OCI-LY3 (cell line): ENCODE data around the gene KCTD21.

Source experiments
- H2AFZ ChIP-seq: fragments of 200-600, 300-600 bp; shearing (Covaris generic); 2 replicates; pipeline ENCODE4 v1.6.0; 2014; ENCODE audit warnings: antibody characterized with exemption, low read depth, low read length
- H3K27ac ChIP-seq: fragments of 200-600, 300-600 bp; sonication (generic); 2 replicates; pipeline ENCODE4 v1.5.1; 2014; ENCODE audit warnings: mild to moderate bottlenecking, low read length, moderate library complexity, mixed read lengths
- H3K27me3 ChIP-seq: fragments of 200-600, 300-600 bp; sonication (generic); 2 replicates; pipeline ENCODE4 v1.6.1; 2014; ENCODE audit warnings: low read depth, low read length, mixed read lengths
- H3K36me3 ChIP-seq: fragments of 200-600, 300-600 bp; sonication (generic); replicated peaks from 2 replicates; pipeline ENCODE3; 2014; ENCODE audit warnings: low read depth, low read length, mixed read lengths
- H3K4me1 ChIP-seq: fragments of 300-600, 200-600 bp; sonication (generic); 2 replicates; pipeline ENCODE4 v1.6.1; 2014; ENCODE audit warnings: low read length, mixed read lengths
- H3K4me2 ChIP-seq: fragments of 200-600, 300-600 bp; sonication (generic); 2 replicates; pipeline ENCODE4 v1.6.1; 2014; ENCODE audit warnings: low read length, mixed read lengths
- H3K4me3 ChIP-seq: fragments of 300-600, 200-600 bp; sonication (generic); 2 replicates; pipeline ENCODE4 v1.5.1; 2014; ENCODE audit warnings: antibody characterized with exemption, mild to moderate bottlenecking, low read length, moderate library complexity
- H3K79me2 ChIP-seq: fragments of 300-600, 200-600 bp; shearing (Covaris generic); 2 replicates; pipeline ENCODE4 v1.6.1; 2014; ENCODE audit warnings: mild to moderate bottlenecking, low read length, mixed read lengths
- H3K9ac ChIP-seq: fragments of 300-600, 200-600 bp; shearing (Covaris generic); 2 replicates; pipeline ENCODE4 v1.6.0; 2014; ENCODE audit warnings: mild to moderate bottlenecking, low read length, moderate library complexity
- H3K9me3 ChIP-seq: fragments of 200-600, 300-600 bp; shearing (Covaris generic); 2 replicates; pipeline ENCODE4 v1.6.1; 2014; ENCODE audit warnings: low read length, mixed read lengths; ENCODE audit not compliant: insufficient read depth
- H4K20me1 ChIP-seq: fragments of 200-600, 300-600 bp; sonication (generic); 2 replicates; pipeline ENCODE4 v1.6.1; 2016; ENCODE audit warnings: low read length, mixed read lengths; ENCODE audit not compliant: insufficient read depth
- CTCF ChIP-seq: fragments of 200-600, 300-600 bp; sonication (generic); IDR thresholded peaks from 2 replicates; pipeline ENCODE4 v1.5.1; 2014; ENCODE audit warnings: antibody characterized with exemption, low read length, low read depth
- EZH2phosphoT487 ChIP-seq: fragments of 200-600 bp; shearing (Covaris generic); IDR thresholded peaks from 2 replicates; pipeline ENCODE4 v1.6.1; 2018; ENCODE audit warnings: antibody characterized with exemption, mixed run types, low read depth

The KCTD21 gene

GRCh38 chr11:78216571-78217287 is 28.3 kb upstream of the KCTD21 start:
- no peak for TF ChIP-seq CTCF
- no peak for TF ChIP-seq EZH2phosphoT487
- no peaks in the 10 kb centered on the region for H3K4me1 ChIP-seq
- no peaks in the 10 kb centered on the region for H4K20me1 ChIP-seq
- H3K9ac ChIP-seq = no peak overlapping the region
- no peak overlapping the region for H3K4me3 ChIP-seq
- H2AFZ ChIP-seq = no peak overlapping the region
- no peak overlapping the region for H3K4me2 ChIP-seq
- no peaks in the 10 kb centered on the region for H3K9me3 ChIP-seq
- no peak overlapping the region for H3K27ac ChIP-seq
- no peaks in the 10 kb centered on the region for H3K79me2 ChIP-seq
- no peaks in the 10 kb centered on the region for H3K27me3 ChIP-seq
- H3K36me3 ChIP-seq = peaks cover 4% of the 10 kb centered on the region

- no peaks in the 10 kb centered on the region for H3K79me2 ChIP-seq
- H3K9ac ChIP-seq = no peak overlapping the region
- H3K4me3 ChIP-seq = no peak overlapping the region
- H3K9me3 ChIP-seq = no peaks in the 10 kb centered on the region
- H3K4me2 ChIP-seq = no peak overlapping the region
- H3K36me3 ChIP-seq = peaks cover 4% of the 10 kb centered on the region
- no peak overlapping the region for H3K27ac ChIP-seq
- no peaks in the 10 kb centered on the region for H4K20me1 ChIP-seq
- H2AFZ ChIP-seq = no peak overlapping the region
- TF ChIP-seq CTCF (no peak), EZH2phosphoT487 (no peak)
- H3K4me1 ChIP-seq = no peaks in the 10 kb centered on the region
- H3K27me3 ChIP-seq = no peaks in the 10 kb centered on the region
These were observed 27.6 kb upstream of the KCTD21 start for GRCh38 chr11:78216021-78216420.

GRCh38 chr11:78214331-78215194 is 26.1 kb upstream of the KCTD21 start:
- peaks cover under 1% of the 10 kb centered on the region for H3K36me3 ChIP-seq
- H3K27me3 ChIP-seq = no peaks in the 10 kb centered on the region
- no peaks in the 10 kb centered on the region for H3K9me3 ChIP-seq
- no peaks in the 10 kb centered on the region for H4K20me1 ChIP-seq
- H3K4me3 ChIP-seq = no peak overlapping the region
- no peak overlapping the region for H3K4me2 ChIP-seq
- no peak for TF ChIP-seq EZH2phosphoT487
- TF ChIP-seq CTCF = no peak
- H3K79me2 ChIP-seq = no peaks in the 10 kb centered on the region
- H3K27ac ChIP-seq = no peak overlapping the region
- no peak overlapping the region for H3K9ac ChIP-seq
- H2AFZ ChIP-seq = no peak overlapping the region
- no peaks in the 10 kb centered on the region for H3K4me1 ChIP-seq

- no peak for TF ChIP-seq CTCF
- TF ChIP-seq EZH2phosphoT487 = no peak
- Histone ChIP-seq H3K4me1 (no peaks in the 10 kb centered on the region), H3K27ac (no peak overlapping the region), H3K9ac (no peak overlapping the region), H3K4me2 (no peak overlapping the region), H3K36me3 (no peaks in the 10 kb centered on the region), H3K9me3 (no peaks in the 10 kb centered on the region), H3K27me3 (no peaks in the 10 kb centered on the region), H4K20me1 (no peaks in the 10 kb centered on the region), H3K4me3 (no peak overlapping the region), H2AFZ (no peak overlapping the region), H3K79me2 (no peaks in the 10 kb centered on the region)
These were observed 25.3 kb upstream of the KCTD21 start for GRCh38 chr11:78213526-78214330.
